ENCODE measurements around the gene ORC1.

- TF ChIP-seq CTCF (IDR thresholded peaks at IDR 0.05) = no peak
- TF ChIP-seq POLR2AphosphoS5 (IDR thresholded peaks at IDR 0.05) = no peak
- TF ChIP-seq POLR2A (IDR thresholded peaks at IDR 0.05) = no peak
Measured at GRCh38 chr1:52345252-52345651, 59.0 kb downstream of the ORC1 start.

All from suprapubic skin (tissue), 4 donors.